HepG2 (cell line): Measurements from ENCODE around the gene CAPN14. TPM values are rescaled to one million over a fixed set of nuclear protein-coding genes. Genes with fewer than 3 reads are reported as not detected.

Experiments
- ATAC-seq: fragments of 200-7000 bp; cut with Tn5 transposase; 3 replicates; pipeline ENCODE4 v1.9.1; 2020; ENCODE audit warnings: mild to moderate bottlenecking, moderate library complexity
- BruUV-seq: library from RNA; stranded (reverse); fragments of 400-500 nt; replicated peaks from 2 replicates; lab custom pipeline; 2021; lab: Mats Ljungman, UMichigan
- CTCF ChIA-PET: fragments of 300-600 bp; formaldehyde crosslinking; extraction: SDS; loops from one replicate; lab custom pipeline; 2021; ENCODE audit warnings: low total read pairs, inconsistent platforms, low intra/inter-chr PET ratio; lab: Yijun Ruan, JAX
- POLR2A ChIA-PET: fragments of 350-600 bp; sonication (Branson Sonifier 250); formaldehyde crosslinking; loops from one replicate; lab custom pipeline; 2020; ENCODE audit warnings: antibody characterized with exemption, inconsistent platforms; lab: Yijun Ruan, JAX
- DNase-seq: peaks from one replicate; pipeline ENCODE4 v3.0.0-alpha.2; 2015; ENCODE audit warnings: low spot score
- FAIRE-seq: peaks from 3 replicates; lab custom pipeline; 2011; peaks lifted over from hg19 to GRCh38; lab: Jason Lieb, UNC
- H2AFZ ChIP-seq: one replicate; pipeline ENCODE4 v1.6.1; 2011; ENCODE audit warnings: low read length, inconsistent platforms
- H3K27ac ChIP-seq: fragments of 300-600 bp; 3 replicates; pipeline ENCODE4 v1.8.0; 2011; ENCODE audit warnings: mixed run types, mild to moderate bottlenecking, mixed read lengths, low read length, inconsistent platforms; ENCODE audit not compliant: insufficient read depth; ENCODE audit errors: extremely low read length
- H3K27me3 ChIP-seq, 2 experiments: fragments of 200-600 bp in 1 of 2; 2 replicates in 1 of 2; 3 replicates in 1 of 2; pipeline versions ENCODE4 v1.6.0 to v1.8.0; 2011; ENCODE audit warnings: low read length in 2 of 2, mild to moderate bottlenecking in 2 of 2, moderate library complexity in 2 of 2, inconsistent platforms in 1 of 2; ENCODE audit not compliant: insufficient read depth in 2 of 2, control insufficient read depth in 1 of 2
- H3K36me3 ChIP-seq, 2 experiments: fragments of 200-600 bp in 1 of 2; replicated peaks in 1 of 2; 2 replicates in 1 of 2; 3 replicates in 1 of 2; pipeline versions ENCODE4 v1.5.1 to v1.8.0; 2011; ENCODE audit warnings: low read length in 2 of 2, inconsistent platforms in 1 of 2; ENCODE audit not compliant: insufficient read depth in 2 of 2, control insufficient read depth in 1 of 2
- H3K4me1 ChIP-seq: 2 replicates; pipeline ENCODE4 v1.5.1; 2012; ENCODE audit warnings: low read length, inconsistent platforms; ENCODE audit not compliant: insufficient read depth
- H3K4me2 ChIP-seq: 2 replicates; pipeline ENCODE4 v1.6.0; 2011; ENCODE audit warnings: low read depth, low read length, inconsistent platforms
- H3K4me3 ChIP-seq, 3 experiments: fragments of 200-600 bp in 1 of 3; sonication (generic), shearing (Covaris generic) in 1 of 3; replicated peaks in 1 of 3; 2 replicates each; pipeline ENCODE4 v1.5.1; 2011 to 2016; ENCODE audit warnings: low read length in 3 of 3, inconsistent platforms in 2 of 3, low read depth in 2 of 3, mild to moderate bottlenecking in 2 of 3, control low read depth in 1 of 3, mixed read lengths in 1 of 3; ENCODE audit not compliant: insufficient read depth in 1 of 3
- H3K79me2 ChIP-seq: one replicate; pipeline ENCODE4 v1.6.1; 2011; ENCODE audit warnings: low read length, inconsistent platforms; ENCODE audit not compliant: insufficient read depth
- H3K9ac ChIP-seq: 2 replicates; pipeline ENCODE4 v1.6.0; 2011; ENCODE audit warnings: mild to moderate bottlenecking, low read depth, low read length, inconsistent platforms; ENCODE audit not compliant: insufficient read depth
- H3K9me3 ChIP-seq: 2 replicates; pipeline ENCODE4 v1.5.1; 2012; ENCODE audit warnings: mild to moderate bottlenecking, low read length
- H4K20me1 ChIP-seq: 2 replicates; pipeline ENCODE4 v1.6.0; 2011; ENCODE audit warnings: inconsistent platforms, mild to moderate bottlenecking, low read length, moderate library complexity; ENCODE audit not compliant: insufficient read depth
- GLI4 ChIP-seq: sonication (generic); formaldehyde crosslinking; IDR thresholded peaks from 2 replicates; pipeline ENCODE4 v1.5.1; 2020; ENCODE audit warnings: missing genetic modification reagents, mild to moderate bottlenecking, moderate library complexity, borderline replicate concordance
- RBFOX2 ChIP-seq: fragments of 200-400 bp; formaldehyde crosslinking; IDR thresholded peaks from 2 replicates; pipeline ENCODE4 v1.6.1; 2017; ENCODE audit warnings: low read depth, mild to moderate bottlenecking, low read length
- RELA ChIP-seq: sonication (generic); formaldehyde crosslinking; IDR thresholded peaks from 2 replicates; pipeline ENCODE4 v1.4.0; 2020; ENCODE audit warnings: missing genetic modification reagents
- SNRNP70 ChIP-seq: fragments of 200-400 bp; formaldehyde crosslinking; IDR thresholded peaks from 2 replicates; pipeline ENCODE4 v1.6.1; 2017; ENCODE audit warnings: mild to moderate bottlenecking, low read depth, low read length, moderate library complexity
- ZNF354B ChIP-seq: sonication (generic); formaldehyde crosslinking; IDR thresholded peaks from 2 replicates; pipeline ENCODE4 v1.8.0; 2022; ENCODE audit warnings: mild to moderate bottlenecking, missing genetic modification reagents
- ZNF567 ChIP-seq: sonication (generic); formaldehyde crosslinking; IDR thresholded peaks from 2 replicates; pipeline ENCODE4 v1.8.1; 2023; ENCODE audit warnings: mild to moderate bottlenecking, missing genetic modification reagents, borderline replicate concordance
- ZSCAN31 ChIP-seq: sonication (generic); formaldehyde crosslinking; IDR thresholded peaks from 2 replicates; pipeline ENCODE4 v1.5.0; 2020; ENCODE audit warnings: low read depth, mild to moderate bottlenecking, missing genetic modification reagents
- WGBS: methylation state at CpG from one replicate; pipeline ENCODE4 v1.1.6; 2017; ENCODE audit warnings: low lambda C conversion rate; 5-methylcytosine and 5-hydroxymethylcytosine counted together
- in situ Hi-C: cut with HindIII; loops from 2 replicates; pipeline ENCODE4 v1.10.0; 2017; ENCODE audit warnings: low pct_unique_long_range_greater_than_20kb; ENCODE audit not compliant: extremely low pct_ligation_motif_present
- intact Hi-C: fragments of 100-400 bp; cut with micrococcal nuclease; formaldehyde crosslinking; loops from one replicate; pipeline ENCODE4 v1.10.0; 2022; ENCODE audit not compliant: unreplicated experiment
- polyA plus RNA-seq, 8 experiments: library from polyadenylated mRNA; depleted of rRNA in 3 of 8; stranded (reverse) in 7 of 8; unstranded in 1 of 8; fragments of >200 nt; fragmentation: Illumina TruSeq in 4 of 8; extraction: Trizol in 4 of 8; gene quantifications; 2 replicates each; pipeline versions ENCODE4 v1.2.1 to v1.2.3, GENCODE V29; 2011 to 2016; ENCODE audit warnings: low read depth in 4 of 8, missing spikeins in 1 of 8, mixed read lengths in 1 of 8; ENCODE audit not compliant: insufficient read depth in 1 of 8
- total RNA-seq, 5 experiments: library from RNA; depleted of rRNA; stranded (reverse); fragments of >200 nt; fragmentation: Illumina TruSeq; extraction: Trizol; gene quantifications; 2 replicates each; pipeline ENCODE4 v1.2.3, GENCODE V29; 2016; ENCODE audit warnings: low read depth in 1 of 5
- TF ChIP-seq, protein P1 (sequence below): IDR thresholded peaks from 2 replicates; pipeline ENCODE4 v1.6.1; 2012; ENCODE audit warnings: low read length, improper control_type of control experiment

The CAPN14 gene
- total and polyA plus RNA-seq, 2 of the 13 experiments (the other 11 are each of a cell fraction or from before 2014, with no cell fraction given), result not detected

DNA sequence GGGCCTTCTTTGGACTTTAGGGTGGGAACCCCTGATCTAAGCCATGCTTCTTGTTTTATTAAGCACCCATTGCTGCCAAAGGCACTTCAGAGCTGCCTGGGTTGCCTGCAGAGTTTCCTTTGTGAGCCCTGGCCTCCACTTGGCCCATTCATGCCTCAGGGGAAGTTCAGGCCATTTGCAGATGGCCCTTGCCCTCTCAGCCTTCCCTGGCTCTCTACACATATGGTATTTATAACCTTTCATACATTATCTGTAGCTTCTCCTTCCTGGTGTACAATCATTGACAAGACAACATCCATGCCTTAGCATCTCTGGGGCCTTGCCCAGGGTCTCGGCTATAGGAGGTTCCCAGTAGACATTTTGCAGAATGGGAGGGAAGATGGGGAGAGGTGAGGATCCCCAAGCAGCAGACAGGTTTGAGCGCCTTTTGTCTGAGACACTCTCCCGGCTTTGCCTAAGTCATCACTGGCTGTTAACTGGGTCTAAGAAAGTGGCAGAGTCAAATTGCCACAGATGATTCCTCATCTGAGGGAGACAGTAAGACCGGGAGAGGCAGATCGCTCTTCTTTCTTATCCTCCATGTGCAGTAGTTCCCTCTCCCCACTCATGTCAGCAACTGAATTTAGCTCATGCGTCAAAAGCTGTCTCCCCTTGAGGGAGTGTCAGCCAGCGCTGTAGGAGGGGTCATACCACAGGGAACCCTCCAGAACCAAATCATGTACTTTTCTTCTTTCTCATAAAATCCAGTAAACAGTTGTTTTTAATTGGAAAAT is 19.3 kb upstream of the CAPN14 start (continued):
- TF ChIP-seq ZNF567 (CRISPR knock-in tag), result no peak

DNA sequence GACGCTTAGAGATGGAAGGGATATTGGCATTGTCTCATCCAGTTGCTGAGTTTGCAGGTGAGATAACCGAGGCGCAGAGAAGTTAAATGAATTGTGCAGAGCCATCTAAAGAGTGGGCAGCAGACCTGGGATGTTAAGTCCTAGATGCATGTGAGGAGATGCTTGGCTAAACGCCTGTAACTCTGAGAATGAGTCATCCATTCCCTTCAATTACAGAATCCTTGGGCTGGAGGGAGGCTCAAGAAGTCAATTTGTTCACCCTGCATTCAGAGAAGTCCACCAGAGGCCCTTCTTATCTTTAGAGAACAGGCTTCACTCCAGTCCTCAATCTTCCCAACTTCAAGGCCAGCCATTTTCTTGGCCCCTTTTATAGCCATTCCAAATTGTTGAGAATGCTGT is 18.2 kb upstream of the CAPN14 start:
- H3K4me1 ChIP-seq, result no peaks in the 10 kb centered on the region
- in situ Hi-C loops, result no loop called here
- H3K9me3 ChIP-seq, result no peaks in the 10 kb centered on the region
- BruUV-seq, result no TSS peak
- H4K20me1 ChIP-seq, result no peaks in the 10 kb centered on the region
- H2AFZ ChIP-seq, result no peak overlapping the region
- H3K4me2 ChIP-seq, result no peak overlapping the region
- no peaks in the 10 kb centered on the region for H3K79me2 ChIP-seq
- ChIA-PET POLR2A (no interaction called here), CTCF (no interaction called here)
- no peak for TF ChIP-seq SNRNP70
- TF ChIP-seq GLI4 (CRISPR knock-in tag), result no peak
- TF ChIP-seq, protein P1, sequence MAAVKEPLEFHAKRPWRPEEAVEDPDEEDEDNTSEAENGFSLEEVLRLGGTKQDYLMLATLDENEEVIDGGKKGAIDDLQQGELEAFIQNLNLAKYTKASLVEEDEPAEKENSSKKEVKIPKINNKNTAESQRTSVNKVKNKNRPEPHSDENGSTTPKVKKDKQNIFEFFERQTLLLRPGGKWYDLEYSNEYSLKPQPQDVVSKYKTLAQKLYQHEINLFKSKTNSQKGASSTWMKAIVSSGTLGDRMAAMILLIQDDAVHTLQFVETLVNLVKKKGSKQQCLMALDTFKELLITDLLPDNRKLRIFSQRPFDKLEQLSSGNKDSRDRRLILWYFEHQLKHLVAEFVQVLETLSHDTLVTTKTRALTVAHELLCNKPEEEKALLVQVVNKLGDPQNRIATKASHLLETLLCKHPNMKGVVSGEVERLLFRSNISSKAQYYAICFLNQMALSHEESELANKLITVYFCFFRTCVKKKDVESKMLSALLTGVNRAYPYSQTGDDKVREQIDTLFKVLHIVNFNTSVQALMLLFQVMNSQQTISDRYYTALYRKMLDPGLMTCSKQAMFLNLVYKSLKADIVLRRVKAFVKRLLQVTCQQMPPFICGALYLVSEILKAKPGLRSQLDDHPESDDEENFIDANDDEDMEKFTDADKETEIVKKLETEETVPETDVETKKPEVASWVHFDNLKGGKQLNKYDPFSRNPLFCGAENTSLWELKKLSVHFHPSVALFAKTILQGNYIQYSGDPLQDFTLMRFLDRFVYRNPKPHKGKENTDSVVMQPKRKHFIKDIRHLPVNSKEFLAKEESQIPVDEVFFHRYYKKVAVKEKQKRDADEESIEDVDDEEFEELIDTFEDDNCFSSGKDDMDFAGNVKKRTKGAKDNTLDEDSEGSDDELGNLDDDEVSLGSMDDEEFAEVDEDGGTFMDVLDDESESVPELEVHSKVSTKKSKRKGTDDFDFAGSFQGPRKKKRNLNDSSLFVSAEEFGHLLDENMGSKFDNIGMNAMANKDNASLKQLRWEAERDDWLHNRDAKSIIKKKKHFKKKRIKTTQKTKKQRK, result no peak
- TF ChIP-seq RELA (CRISPR knock-in tag), result no peak
- TF ChIP-seq ZSCAN31, result no peak
- no peak for TF ChIP-seq ZNF354B
- no peak for TF ChIP-seq RBFOX2
- H3K9ac ChIP-seq, result no peak overlapping the region
- H3K36me3 ChIP-seq, result no peaks in the 10 kb centered on the region
- 46% methylated on average over 4 of the region's 4 CpGs for WGBS
- H3K27ac ChIP-seq, result no peak overlapping the region
- intact Hi-C loops, result no loop called here
- no peak for ATAC-seq
- FAIRE-seq, result no peak
- no peak overlapping the region for H3K4me3 ChIP-seq
- H3K27me3 ChIP-seq, result peaks cover 0 to 35% of the 10 kb centered on the region in 2 experiments; a peak in 3 of 5 replicates
- DNase-seq, result no peak
